ENCODE data around the gene CPE.

Gene CPE

DNA sequence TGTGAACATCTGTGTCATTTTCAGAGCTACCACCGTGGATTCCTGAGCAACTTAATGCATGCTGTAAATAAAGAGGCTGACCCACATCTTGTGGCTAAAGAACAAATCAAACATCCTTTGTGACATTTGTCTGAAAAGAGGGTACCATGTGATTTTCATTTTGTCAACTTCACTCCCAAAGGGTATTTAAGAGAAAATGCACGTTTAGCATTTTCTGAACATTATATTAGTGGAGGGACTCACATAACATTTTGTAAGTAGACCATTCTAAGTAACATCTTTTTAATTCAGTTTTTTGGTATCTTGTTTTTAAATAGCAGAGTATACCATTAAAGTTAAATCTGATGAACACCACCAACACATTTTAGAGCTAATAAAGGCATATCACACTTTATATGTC lies 17.0 kb upstream of the CPE start:
- no peak for TF ChIP-seq CTCF (IDR thresholded peaks at IDR 0.05; ENCODE audit: low read depth, low read length, poor library complexity, severe bottlenecking)
- no peak for TF ChIP-seq EZH2phosphoT487 (IDR thresholded peaks at IDR 0.05; ENCODE audit: borderline replicate concordance, low read length)
- Histone ChIP-seq H3K9me2 (replicated peaks; ENCODE audit: control insufficient read depth, low read length) (no peaks in the 10 kb centered on the region), H3K27me3 (ENCODE audit: control insufficient read depth, low read length) (peaks cover 15% of the 10 kb centered on the region), H3F3A (ENCODE audit: control insufficient read depth, insufficient read depth) (no peaks in the 10 kb centered on the region), H4K20me1 (ENCODE audit: control insufficient read depth, insufficient read depth, low read depth, low read length) (no peaks in the 10 kb centered on the region), H3K36me3 (ENCODE audit: control insufficient read depth, low read length) (no peaks in the 10 kb centered on the region), H3K4me3 (ENCODE audit: low read length) (no peak overlapping the region), H3K27ac (ENCODE audit: low read depth, low read length) (no peak overlapping the region), H3K4me1 (ENCODE audit: control insufficient read depth, low read length) (no peaks in the 10 kb centered on the region), H3K9me3 (ENCODE audit: control insufficient read depth, insufficient read depth, low read length) (no peaks in the 10 kb centered on the region), H3K79me2 (ENCODE audit: control insufficient read depth, low read length) (no peaks in the 10 kb centered on the region), H3K4me2 (ENCODE audit: low read length) (no peak overlapping the region)

- Histone ChIP-seq H3K79me2 (ENCODE audit: control insufficient read depth, low read length) (no peaks in the 10 kb centered on the region), H3K27me3 (ENCODE audit: control insufficient read depth, low read length) (peaks cover 15% of the 10 kb centered on the region), H3F3A (ENCODE audit: control insufficient read depth, insufficient read depth) (no peaks in the 10 kb centered on the region), H3K36me3 (ENCODE audit: control insufficient read depth, low read length) (no peaks in the 10 kb centered on the region), H3K27ac (ENCODE audit: low read depth, low read length) (no peak overlapping the region), H3K4me1 (ENCODE audit: control insufficient read depth, low read length) (no peaks in the 10 kb centered on the region), H4K20me1 (ENCODE audit: control insufficient read depth, insufficient read depth, low read depth, low read length) (no peaks in the 10 kb centered on the region), H3K4me3 (ENCODE audit: low read length) (no peak overlapping the region), H3K4me2 (ENCODE audit: low read length) (no peak overlapping the region), H3K9me3 (ENCODE audit: control insufficient read depth, insufficient read depth, low read length) (no peaks in the 10 kb centered on the region), H3K9me2 (replicated peaks; ENCODE audit: control insufficient read depth, low read length) (no peaks in the 10 kb centered on the region)
- TF ChIP-seq EZH2phosphoT487 (IDR thresholded peaks at IDR 0.05; ENCODE audit: borderline replicate concordance, low read length) (no peak), CTCF (IDR thresholded peaks at IDR 0.05; ENCODE audit: low read depth, low read length, poor library complexity, severe bottlenecking) (no peak)
Observed at GRCh38 chr4:165364452-165365080, 14.2 kb upstream of the CPE start.

DNA sequence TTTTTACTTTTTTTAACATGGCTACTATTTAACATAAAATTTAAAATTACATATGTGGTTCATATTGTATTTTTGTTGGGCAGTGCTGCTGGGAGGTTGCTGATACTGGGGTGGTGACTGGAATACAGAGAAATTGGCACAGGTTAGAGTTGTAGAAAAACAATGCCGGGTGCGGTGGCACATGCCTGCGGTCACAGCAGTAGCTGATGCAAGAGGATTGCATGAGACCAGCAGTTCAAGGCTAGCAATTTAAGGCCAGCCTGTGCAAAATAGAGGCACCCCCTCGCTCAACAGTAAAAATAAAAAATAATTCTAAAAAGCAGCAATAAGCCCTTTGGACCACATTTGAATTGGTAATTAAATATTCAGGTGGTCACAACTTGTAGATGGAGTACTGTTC lies 11.8 kb upstream of the CPE start:
- no peaks in the 10 kb centered on the region for H3K36me3 ChIP-seq (ENCODE audit: control insufficient read depth, low read length)
- H3K9me2 ChIP-seq (replicated peaks; ENCODE audit: control insufficient read depth, low read length): no peaks in the 10 kb centered on the region
- H3F3A ChIP-seq (ENCODE audit: control insufficient read depth, insufficient read depth): no peaks in the 10 kb centered on the region
- H4K20me1 ChIP-seq (ENCODE audit: control insufficient read depth, insufficient read depth, low read depth, low read length): no peaks in the 10 kb centered on the region
- TF ChIP-seq EZH2phosphoT487 (IDR thresholded peaks at IDR 0.05; ENCODE audit: borderline replicate concordance, low read length): no peak
- no peak for TF ChIP-seq CTCF (IDR thresholded peaks at IDR 0.05; ENCODE audit: low read depth, low read length, poor library complexity, severe bottlenecking)
- H3K4me3 ChIP-seq (ENCODE audit: low read length): no peak overlapping the region
- H3K4me2 ChIP-seq (ENCODE audit: low read length): no peak overlapping the region
- H3K4me1 ChIP-seq (ENCODE audit: control insufficient read depth, low read length): no peaks in the 10 kb centered on the region
- H3K27me3 ChIP-seq (ENCODE audit: control insufficient read depth, low read length): peaks cover 9% of the 10 kb centered on the region
- H3K79me2 ChIP-seq (ENCODE audit: control insufficient read depth, low read length): no peaks in the 10 kb centered on the region
- H3K27ac ChIP-seq (ENCODE audit: low read depth, low read length): no peak overlapping the region
- H3K9me3 ChIP-seq (ENCODE audit: control insufficient read depth, insufficient read depth, low read length): no peaks in the 10 kb centered on the region
